Suprapubic skin (tissue), 4 donors: ENCODE results near the gene TBC1D16.

Experiments used
- POLR2A ChIP-seq, 2 donors: fragments of 450-650 bp; IDR thresholded peaks; one replicate each; pipeline ENCODE4 v1.6.1; 2017; ENCODE audit warnings: antibody characterized with exemption in 2 of 2, mild to moderate bottlenecking in 2 of 2, moderate library complexity in 2 of 2
- POLR2AphosphoS5 ChIP-seq, 3 donors: sonication (generic); formaldehyde crosslinking; IDR thresholded peaks; one replicate each; pipeline ENCODE4 v1.6.1; 2017; ENCODE audit warnings: antibody characterized with exemption in 3 of 3
- TF ChIP-seq, protein P1 (sequence below), 2 donors: fragments of 200-600 bp in 1 of 2; fragments of 450-650 bp in 1 of 2; sonication (generic) in 1 of 2; IDR thresholded peaks; one replicate each; pipeline ENCODE4 v1.5.1; 2016 to 2019; ENCODE audit warnings: antibody characterized with exemption in 2 of 2, mild to moderate bottlenecking in 1 of 2, moderate library complexity in 1 of 2

DNA sequence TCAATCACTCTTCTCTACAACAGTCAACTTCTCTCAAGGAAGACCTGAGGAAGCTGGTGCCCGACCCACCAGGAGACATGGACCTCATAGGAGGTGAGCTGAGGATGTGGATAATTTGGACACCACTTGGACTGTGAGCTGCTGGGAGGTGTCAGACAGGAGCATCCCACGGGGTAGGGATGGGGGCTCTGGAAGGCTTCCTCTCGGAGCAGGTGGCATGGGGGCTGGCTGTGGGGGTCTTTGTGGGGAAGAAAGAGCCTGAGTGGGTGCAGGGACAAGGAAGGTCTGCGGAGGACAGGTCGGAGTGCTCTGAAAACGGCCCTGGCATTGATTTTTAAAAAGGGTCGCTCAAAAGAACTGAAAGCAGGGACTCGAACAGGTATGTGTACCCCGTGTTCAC is 64.0 kb downstream of the TBC1D16 start:
- TF ChIP-seq, protein P1, sequence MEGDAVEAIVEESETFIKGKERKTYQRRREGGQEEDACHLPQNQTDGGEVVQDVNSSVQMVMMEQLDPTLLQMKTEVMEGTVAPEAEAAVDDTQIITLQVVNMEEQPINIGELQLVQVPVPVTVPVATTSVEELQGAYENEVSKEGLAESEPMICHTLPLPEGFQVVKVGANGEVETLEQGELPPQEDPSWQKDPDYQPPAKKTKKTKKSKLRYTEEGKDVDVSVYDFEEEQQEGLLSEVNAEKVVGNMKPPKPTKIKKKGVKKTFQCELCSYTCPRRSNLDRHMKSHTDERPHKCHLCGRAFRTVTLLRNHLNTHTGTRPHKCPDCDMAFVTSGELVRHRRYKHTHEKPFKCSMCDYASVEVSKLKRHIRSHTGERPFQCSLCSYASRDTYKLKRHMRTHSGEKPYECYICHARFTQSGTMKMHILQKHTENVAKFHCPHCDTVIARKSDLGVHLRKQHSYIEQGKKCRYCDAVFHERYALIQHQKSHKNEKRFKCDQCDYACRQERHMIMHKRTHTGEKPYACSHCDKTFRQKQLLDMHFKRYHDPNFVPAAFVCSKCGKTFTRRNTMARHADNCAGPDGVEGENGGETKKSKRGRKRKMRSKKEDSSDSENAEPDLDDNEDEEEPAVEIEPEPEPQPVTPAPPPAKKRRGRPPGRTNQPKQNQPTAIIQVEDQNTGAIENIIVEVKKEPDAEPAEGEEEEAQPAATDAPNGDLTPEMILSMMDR (IDR thresholded peaks at IDR 0.05), result no peak
- no peak for TF ChIP-seq POLR2AphosphoS5 (IDR thresholded peaks at IDR 0.05)
- TF ChIP-seq POLR2A (IDR thresholded peaks at IDR 0.05), result no peak
